ENCODE data around the gene COL6A2.
A peak's percentile ranks its signal among the peaks of the same experiment; 100 is the strongest.

The COL6A2 gene

GRCh38 chr21:46157987-46158451 is 60.1 kb downstream of the COL6A2 start:
- TF ChIP-seq CTCF (IDR thresholded peaks at IDR 0.05; ENCODE audit: insufficient read depth, low read length, poor library complexity, severe bottlenecking) = no peak
- Histone ChIP-seq H3K27me3 (replicated peaks; ENCODE audit: control insufficient read depth, insufficient read depth, low read length) (no peaks in the 10 kb centered on the region), H3K36me3 (ENCODE audit: control insufficient read depth, insufficient read depth, low read length) (no peaks in the 10 kb centered on the region)

DNA sequence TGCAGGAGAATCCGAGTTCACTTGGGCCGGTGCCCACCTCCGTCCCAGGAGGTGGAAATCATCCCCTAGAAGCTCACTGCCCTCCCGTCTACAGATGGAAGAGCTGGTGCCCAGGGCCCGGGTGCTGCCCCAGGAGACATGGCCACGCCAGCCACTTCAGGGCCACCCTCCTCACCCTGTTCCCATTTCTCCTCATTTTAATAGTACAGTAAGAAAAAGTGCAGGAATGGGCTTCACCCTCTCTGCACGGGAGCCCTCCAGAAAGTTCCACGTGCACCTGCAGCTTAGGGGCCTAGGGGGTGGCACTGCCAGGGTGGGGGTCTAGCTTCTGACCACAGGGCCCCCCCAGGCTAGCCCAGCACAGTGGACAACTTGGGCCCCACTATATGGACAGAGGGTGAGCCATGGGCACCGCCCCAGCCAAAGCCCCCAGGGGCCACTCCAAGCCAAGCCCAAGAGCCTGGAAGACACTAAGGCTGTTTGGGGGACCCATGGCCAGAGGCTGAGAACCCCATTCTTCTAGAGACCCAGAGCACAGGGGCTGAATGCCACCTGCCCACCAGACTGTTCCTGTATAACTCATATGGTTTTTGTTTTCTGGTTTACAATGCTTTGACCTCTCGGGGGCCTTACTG is 60.9 kb downstream of the COL6A2 start:
- no peak for TF ChIP-seq CTCF (IDR thresholded peaks at IDR 0.05; ENCODE audit: insufficient read depth, low read length, poor library complexity, severe bottlenecking)
- Histone ChIP-seq H3K4me3 (replicated peaks; ENCODE audit: low read depth, low read length) (no peak overlapping the region), H3K36me3 (ENCODE audit: control insufficient read depth, insufficient read depth, low read length) (no peaks in the 10 kb centered on the region), H3K27me3 (replicated peaks; ENCODE audit: control insufficient read depth, insufficient read depth, low read length) (no peaks in the 10 kb centered on the region)
- DNase-seq (ENCODE audit: extremely low read depth, insufficient read length) = peak; percentile 3

More at GRCh38 chr21:46157987-46158451, 60.1 kb downstream of the COL6A2 start:
- no peak overlapping the region for H3K4me3 ChIP-seq (replicated peaks; ENCODE audit: low read depth, low read length)
- DNase-seq (ENCODE audit: extremely low read depth, insufficient read length) = no peak

- no peak for DNase-seq (ENCODE audit: extremely low read depth, insufficient read length)
- no peaks in the 10 kb centered on the region for H3K27me3 ChIP-seq (replicated peaks; ENCODE audit: control insufficient read depth, insufficient read depth, low read length)
- H3K4me3 ChIP-seq (replicated peaks; ENCODE audit: low read depth, low read length) = no peak overlapping the region
- no peak for TF ChIP-seq CTCF (IDR thresholded peaks at IDR 0.05; ENCODE audit: insufficient read depth, low read length, poor library complexity, severe bottlenecking)
- H3K36me3 ChIP-seq (ENCODE audit: control insufficient read depth, insufficient read depth, low read length) = no peaks in the 10 kb centered on the region
Observed at GRCh38 chr21:46159390-46159789, 61.5 kb downstream of the COL6A2 start.

DNA sequence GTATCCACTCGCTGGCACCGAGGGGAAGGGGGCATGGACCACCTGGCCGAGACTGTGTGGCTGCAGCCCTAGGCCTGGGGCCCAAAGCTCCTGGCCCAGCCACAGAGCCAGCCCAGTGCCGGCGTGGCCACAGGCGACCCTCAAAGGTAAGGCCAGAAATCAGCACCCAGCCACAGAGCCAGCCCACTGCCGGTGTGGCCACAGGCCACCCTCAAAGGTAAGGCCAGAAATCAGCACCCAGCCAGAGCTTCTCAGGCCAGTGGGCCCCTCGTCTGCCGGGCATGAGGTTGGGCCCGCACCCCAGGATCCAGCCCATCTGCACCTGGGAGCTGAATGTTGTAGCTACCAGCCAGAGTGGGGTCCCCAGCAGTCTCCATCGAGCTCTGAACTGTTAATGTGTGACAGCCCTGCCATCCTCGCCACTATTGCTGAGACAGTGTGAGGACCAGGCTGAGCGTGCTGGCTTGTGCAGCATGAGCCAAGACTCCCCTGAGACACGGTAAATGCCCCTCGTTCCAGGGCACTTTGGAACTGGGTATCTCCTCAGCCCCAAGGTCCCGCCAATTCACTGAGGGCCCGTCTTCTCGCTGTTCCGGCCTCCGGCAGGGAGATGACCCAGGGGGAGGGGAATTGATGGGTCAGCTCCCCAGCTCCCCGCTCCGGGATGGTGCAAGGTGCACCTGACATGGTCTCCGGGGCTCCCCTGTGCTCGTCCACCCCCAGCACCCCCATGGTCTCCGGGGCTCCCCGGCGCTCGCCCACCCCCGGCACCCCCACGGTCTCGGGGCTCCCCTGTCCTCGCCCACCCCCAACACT is 62.1 kb downstream of the COL6A2 start:
- Histone ChIP-seq H3K27me3 (replicated peaks; ENCODE audit: control insufficient read depth, insufficient read depth, low read length) (no peaks in the 10 kb centered on the region), H3K4me3 (replicated peaks; ENCODE audit: low read depth, low read length) (no peak overlapping the region), H3K36me3 (ENCODE audit: control insufficient read depth, insufficient read depth, low read length) (no peaks in the 10 kb centered on the region)
- no peak for TF ChIP-seq CTCF (IDR thresholded peaks at IDR 0.05; ENCODE audit: insufficient read depth, low read length, poor library complexity, severe bottlenecking)
- peak; percentile 8 for DNase-seq (ENCODE audit: extremely low read depth, insufficient read length)

- peak; percentile 3 for DNase-seq (ENCODE audit: extremely low read depth, insufficient read length)
- Histone ChIP-seq H3K4me3 (replicated peaks; ENCODE audit: low read depth, low read length) (no peak overlapping the region), H3K36me3 (ENCODE audit: control insufficient read depth, insufficient read depth, low read length) (no peaks in the 10 kb centered on the region), H3K27me3 (replicated peaks; ENCODE audit: control insufficient read depth, insufficient read depth, low read length) (no peaks in the 10 kb centered on the region)
- no peak for TF ChIP-seq CTCF (IDR thresholded peaks at IDR 0.05; ENCODE audit: insufficient read depth, low read length, poor library complexity, severe bottlenecking)
Observed at GRCh38 chr21:46160657-46160906, 62.7 kb downstream of the COL6A2 start.
